Measurements from ENCODE around the gene SMYD3. TPM values are rescaled to one million over a fixed set of nuclear protein-coding genes. Genes with fewer than 3 reads are reported as not detected.

The SMYD3 gene
- total RNA-seq, 1 experiment from 2014 or later = 25.5 TPM

DNA sequence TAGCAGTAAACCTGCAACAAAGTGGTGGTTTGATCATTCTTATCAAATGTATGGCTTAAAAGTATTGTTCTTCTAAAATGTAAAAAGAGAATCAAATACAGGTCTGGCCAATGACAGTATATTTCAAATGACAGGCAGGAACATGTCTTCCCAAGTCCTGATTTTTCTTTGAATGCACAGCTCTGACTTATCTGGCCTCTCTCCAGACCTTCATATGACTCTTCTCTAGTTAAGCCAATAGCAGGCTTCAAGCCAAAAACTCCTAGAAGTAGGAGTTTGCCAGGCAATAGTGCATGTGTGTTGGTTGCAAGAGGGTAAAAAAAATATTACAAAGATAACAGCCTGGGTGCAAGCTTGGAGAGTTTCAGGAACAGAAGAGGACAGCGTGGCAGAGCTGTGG is 345.5 kb downstream of the SMYD3 start:
- H4K8ac ChIP-seq (replicated peaks; ENCODE audit: insufficient read length, low read depth, low read length) = no peak overlapping the region
- no peak overlapping the region for H3T11ph ChIP-seq (ENCODE audit: low read length)
- no peak overlapping the region for H3K9ac ChIP-seq (ENCODE audit: extremely low read depth, insufficient read length, low read length)
- no peak overlapping the region for H3K23ac ChIP-seq (ENCODE audit: insufficient read length, low read depth, low read length)
- no peaks in the 10 kb centered on the region for H3K23me2 ChIP-seq (ENCODE audit: insufficient read length, low read depth, low read length, poor library complexity, severe bottlenecking)
- DNase-seq = no peak
- no peak for TF ChIP-seq CTCF (conservative IDR thresholded peaks at IDR 0.05)
- no peak overlapping the region for H3K4ac ChIP-seq (ENCODE audit: low read depth, low read length)
- Mint-ChIP-seq H3K9me3 (no peaks in the 10 kb centered on the region), H3K27me3 (ENCODE audit: low read depth) (no peaks in the 10 kb centered on the region), H3K27ac (no peak overlapping the region), H3K4me1 (peaks cover 13 to 28% of the 10 kb centered on the region in 2 experiments), H3K36me3 (ENCODE audit: insufficient read depth in 1 of 3, low read depth in 3 of 3) (no peaks in the 10 kb centered on the region), H3K4me3 (no peak overlapping the region)
- H3K56ac ChIP-seq (ENCODE audit: insufficient read length, low read depth, low read length) = no peak overlapping the region
- H3K14ac ChIP-seq (ENCODE audit: insufficient read depth, low read length) = no peak overlapping the region
- no peaks in the 10 kb centered on the region for H3K79me1 ChIP-seq (ENCODE audit: insufficient read depth, low read depth, low read length, poor library complexity, severe bottlenecking)
- no peak overlapping the region for H2BK5ac ChIP-seq (ENCODE audit: insufficient read length, low read length)
- H2BK15ac ChIP-seq (ENCODE audit: low read depth, low read length) = no peak overlapping the region
- H4K91ac ChIP-seq (ENCODE audit: insufficient read length, low read depth, low read length) = no peak overlapping the region
- no peak overlapping the region for H2AFZ ChIP-seq (ENCODE audit: low read length)
- no peak overlapping the region for H3K18ac ChIP-seq (ENCODE audit: insufficient read length, low read depth, low read length)
- no peaks in the 10 kb centered on the region for H3K27me3 ChIP-seq (ENCODE audit: insufficient read depth, low read length)
- H3K27ac ChIP-seq (ENCODE audit: insufficient read length, low read depth, low read length) = no peak overlapping the region
- H3K4me2 ChIP-seq (ENCODE audit: insufficient read depth, insufficient read length, low read length) = no peak overlapping the region
- no peak overlapping the region for H2BK12ac ChIP-seq (ENCODE audit: insufficient read length, low read depth, low read length)
- no peak overlapping the region for H2AK5ac ChIP-seq (ENCODE audit: insufficient read length, low read length)
- no peaks in the 10 kb centered on the region for H3K79me2 ChIP-seq (ENCODE audit: insufficient read depth, low read length)
- no peaks in the 10 kb centered on the region for H4K20me1 ChIP-seq (ENCODE audit: control insufficient read depth, insufficient read depth, insufficient read length)
- no CpG with 5 or more reads among the region's 1 CpG for WGBS (ENCODE audit: extremely low coverage, insufficient read length, low lambda C conversion rate)
- H2BK120ac ChIP-seq (ENCODE audit: low read depth, low read length, poor library complexity, severe bottlenecking) = no peak overlapping the region
- H3K9me3 ChIP-seq (ENCODE audit: control insufficient read depth, low read depth, low read length) = no peaks in the 10 kb centered on the region
- H3K4me1 ChIP-seq (ENCODE audit: insufficient read depth, low read length) = no peaks in the 10 kb centered on the region
- no peak overlapping the region for H2BK20ac ChIP-seq (ENCODE audit: low read depth, low read length, poor library complexity, severe bottlenecking)
- no peak overlapping the region for H4K5ac ChIP-seq (ENCODE audit: insufficient read length, low read depth, low read length)

All from H9 (cell line).